Endodermal cell (in vitro differentiated cells): ENCODE results near the gene PRDM7. TPM values are rescaled to one million over a fixed set of nuclear protein-coding genes. Genes with fewer than 3 reads are reported as not detected.
A peak's percentile ranks its signal among the peaks of the same experiment; 100 is the strongest.

Experiments
- DNase-seq: peaks from one replicate; pipeline ENCODE4 v3.0.0-alpha.2; 2017
- H3K27ac ChIP-seq: 2 replicates; pipeline ENCODE4 v1.5.1; 2013; ENCODE audit warnings: mild to moderate bottlenecking, low read depth, low read length, moderate library complexity
- H3K27me3 ChIP-seq: 2 replicates; pipeline ENCODE4 v1.6.1; 2013; ENCODE audit warnings: mild to moderate bottlenecking, low read length, moderate library complexity; ENCODE audit not compliant: insufficient read depth, control insufficient read depth, poor library complexity, severe bottlenecking
- H3K36me3 ChIP-seq: 2 replicates; pipeline ENCODE4 v1.7.0; 2013; ENCODE audit warnings: mild to moderate bottlenecking, low read length, moderate library complexity; ENCODE audit not compliant: control insufficient read depth, insufficient read depth
- H3K4me1 ChIP-seq: one replicate; pipeline ENCODE4 v1.7.0; 2013; ENCODE audit warnings: low read length; ENCODE audit not compliant: control insufficient read depth, insufficient read depth
- H3K4me3 ChIP-seq: 2 replicates; pipeline ENCODE4 v1.5.1; 2013; ENCODE audit warnings: mild to moderate bottlenecking, low read length, moderate library complexity
- H3K9ac ChIP-seq: 2 replicates; pipeline ENCODE4 v1.6.1; 2013; ENCODE audit warnings: mild to moderate bottlenecking, low read length, moderate library complexity; ENCODE audit not compliant: poor library complexity, severe bottlenecking; ENCODE audit errors: extremely low read depth
- H3K9me3 ChIP-seq: 2 replicates; pipeline ENCODE4 v1.6.1; 2013; ENCODE audit warnings: mild to moderate bottlenecking, low read length, moderate library complexity; ENCODE audit not compliant: control insufficient read depth
- H3K27ac Mint-ChIP-seq: 2 replicates; pipeline ENCODE4 v1.8.0; 2020; ENCODE audit warnings: mixed read lengths
- H3K27me3 Mint-ChIP-seq: 2 replicates; pipeline ENCODE4 v1.8.0; 2021; ENCODE audit warnings: mild to moderate bottlenecking, mixed read lengths; ENCODE audit not compliant: insufficient read depth
- H3K36me3 Mint-ChIP-seq: 2 replicates; pipeline ENCODE4 v1.8.0; 2020; ENCODE audit warnings: low read depth, mixed read lengths
- H3K4me1 Mint-ChIP-seq: 2 replicates; pipeline ENCODE4 v1.8.0; 2020; ENCODE audit warnings: mixed read lengths
- H3K4me3 Mint-ChIP-seq: 2 replicates; pipeline ENCODE4 v1.8.0; 2020; ENCODE audit warnings: mild to moderate bottlenecking, moderate library complexity, mixed read lengths
- H3K9me3 Mint-ChIP-seq: 2 replicates; pipeline ENCODE4 v1.8.0; 2020; ENCODE audit warnings: mild to moderate bottlenecking, mixed read lengths
- CTCF ChIP-seq: fragments of 200-600 bp; sonication (generic); conservative IDR thresholded peaks from 2 replicates; pipeline ENCODE4 v1.5.0; 2021; ENCODE audit warnings: antibody characterized with exemption, mild to moderate bottlenecking
- WGBS, 2 experiments: methylation state at CpG; one replicate each; pipeline versions ENCODE4 v1.1.5 to v1.1.7; 2013; ENCODE audit warnings: missing lambda C conversion rate in 2 of 2, mixed read lengths in 1 of 2; ENCODE audit not compliant: insufficient coverage in 1 of 2, insufficient read length in 1 of 2; 5-methylcytosine and 5-hydroxymethylcytosine counted together
- total RNA-seq, 2 donors: library from RNA; stranded (reverse); fragmentation: NEBNext Ultra II Directional in 1 of 2; extraction: Animal tissue kit (Norgen Biotek cat#: 25700) in 1 of 2; gene quantifications; 2 replicates in 1 of 2; 3 replicates in 1 of 2; pipeline ENCODE4 v1.2.1, GENCODE V29; 2021

The PRDM7 gene
- total RNA-seq, 2 donors from 2014 or later = not detected

GRCh38 chr16:90028985-90029384 is 48.1 kb downstream of the PRDM7 start:
- Histone ChIP-seq H3K36me3 (peaks cover 22% of the 10 kb centered on the region), H3K4me1 (no peaks in the 10 kb centered on the region), H3K27me3 (no peaks in the 10 kb centered on the region), H3K4me3 (no peak overlapping the region), H3K9me3 (no peaks in the 10 kb centered on the region), H3K27ac (no peak overlapping the region), H3K9ac (no peak overlapping the region)
- TF ChIP-seq CTCF = no peak
- DNase-seq = no peak
- no peaks in the 10 kb centered on the region for H3K9me3 Mint-ChIP-seq
- no peak overlapping the region for H3K27ac Mint-ChIP-seq
- peaks cover 39% of the 10 kb centered on the region for H3K36me3 Mint-ChIP-seq
- H3K4me3 Mint-ChIP-seq = no peak overlapping the region
- H3K27me3 Mint-ChIP-seq = no peaks in the 10 kb centered on the region
- peaks cover 3% of the 10 kb centered on the region for H3K4me1 Mint-ChIP-seq
- 91% methylated on average over 12 of the region's 12 CpGs; no CpG with 5 or more reads in 1 of the 2 experiments for WGBS, 2 experiments

GRCh38 chr16:90027611-90028010 is 49.5 kb downstream of the PRDM7 start:
- 93 to 97% methylated on average over 14 to 17 of the region's 17 CpGs for WGBS, 2 experiments
- H3K27me3 ChIP-seq = no peaks in the 10 kb centered on the region
- H3K9me3 Mint-ChIP-seq = no peaks in the 10 kb centered on the region
- DNase-seq = no peak
- TF ChIP-seq CTCF = no peak
- H3K27ac Mint-ChIP-seq = no peak overlapping the region
- peaks cover 26% of the 10 kb centered on the region for H3K36me3 Mint-ChIP-seq
- H3K4me3 ChIP-seq = no peak overlapping the region
- peaks cover 4% of the 10 kb centered on the region for H3K4me1 ChIP-seq
- H3K9ac ChIP-seq = no peak overlapping the region
- no peaks in the 10 kb centered on the region for H3K9me3 ChIP-seq
- no peak overlapping the region for H3K27ac ChIP-seq
- H3K4me3 Mint-ChIP-seq = no peak overlapping the region
- peaks cover 3% of the 10 kb centered on the region for H3K4me1 Mint-ChIP-seq
- peaks cover 17% of the 10 kb centered on the region for H3K36me3 ChIP-seq
- H3K27me3 Mint-ChIP-seq = no peaks in the 10 kb centered on the region

GRCh38 chr16:90026135-90026534 is 51.0 kb downstream of the PRDM7 start:
- no peak overlapping the region for H3K9ac ChIP-seq
- H3K27ac Mint-ChIP-seq = no peak overlapping the region
- H3K36me3 ChIP-seq = peaks cover 2% of the 10 kb centered on the region
- H3K27me3 ChIP-seq = no peaks in the 10 kb centered on the region
- H3K36me3 Mint-ChIP-seq = peaks cover 12% of the 10 kb centered on the region
- H3K4me1 Mint-ChIP-seq = peaks cover 11% of the 10 kb centered on the region
- H3K4me1 ChIP-seq = peaks cover 4% of the 10 kb centered on the region
- no peak overlapping the region for H3K27ac ChIP-seq
- no peak for DNase-seq
- H3K27me3 Mint-ChIP-seq = no peaks in the 10 kb centered on the region
- H3K9me3 ChIP-seq = no peaks in the 10 kb centered on the region
- no peak overlapping the region for H3K4me3 Mint-ChIP-seq
- no peaks in the 10 kb centered on the region for H3K9me3 Mint-ChIP-seq
- peak; percentile 38 for TF ChIP-seq CTCF
- no peak overlapping the region for H3K4me3 ChIP-seq
- 88 to 92% methylated on average over 6 to 8 of the region's 8 CpGs for WGBS, 2 experiments
